Measurements from ENCODE around the gene SUSD1. TPM values are rescaled to one million over a fixed set of nuclear protein-coding genes. Genes with fewer than 3 reads are reported as not detected.

The SUSD1 gene
- total and polyA plus RNA-seq, 9 of the 15 experiments (the other 6 are each of a cell fraction or from before 2014, with no cell fraction given): 10.9 to 44.4 (median 36.1) TPM

GRCh38 chr9:112174222-112174964 is 704 bp downstream of the SUSD1 start (continued):
- TF ChIP-seq ZBTB40 (IDR thresholded peaks at IDR 0.05): 0 out of 2 replicates have a peak, but pooled peaks have one; percentile 60
- TF ChIP-seq ZBTB40 (CRISPR knock-in tag; IDR thresholded peaks at IDR 0.05): no peak
- no peak for TF ChIP-seq ZNF507 (tag; conservative IDR thresholded peaks at IDR 0.05)
- TF ChIP-seq HDAC2 (IDR thresholded peaks at IDR 0.05): no peak
- TF ChIP-seq ILK (tag; IDR thresholded peaks at IDR 0.05; ENCODE audit: borderline replicate concordance, low read depth): no peak
- no peak for TF ChIP-seq NFIC (IDR thresholded peaks at IDR 0.05)
- TF ChIP-seq MTA3 (IDR thresholded peaks at IDR 0.05; ENCODE audit: borderline replicate concordance): no peak
- TF ChIP-seq SREBF1 (IDR thresholded peaks at IDR 0.05; ENCODE audit: borderline replicate concordance, low read depth, low read length): no peak
- no peak for TF ChIP-seq ZNF347 (CRISPR knock-in tag; IDR thresholded peaks at IDR 0.05; ENCODE audit: low read depth)
- TF ChIP-seq, protein P1, sequence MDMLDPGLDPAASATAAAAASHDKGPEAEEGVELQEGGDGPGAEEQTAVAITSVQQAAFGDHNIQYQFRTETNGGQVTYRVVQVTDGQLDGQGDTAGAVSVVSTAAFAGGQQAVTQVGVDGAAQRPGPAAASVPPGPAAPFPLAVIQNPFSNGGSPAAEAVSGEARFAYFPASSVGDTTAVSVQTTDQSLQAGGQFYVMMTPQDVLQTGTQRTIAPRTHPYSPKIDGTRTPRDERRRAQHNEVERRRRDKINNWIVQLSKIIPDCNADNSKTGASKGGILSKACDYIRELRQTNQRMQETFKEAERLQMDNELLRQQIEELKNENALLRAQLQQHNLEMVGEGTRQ (CRISPR knock-in tag; IDR thresholded peaks at IDR 0.05): no peak
- TF ChIP-seq POLR3G (IDR thresholded peaks at IDR 0.05; ENCODE audit: extremely low read depth, insufficient read length, insufficient replicate concordance): no peak
- no peak for TF ChIP-seq POLR2G (IDR thresholded peaks at IDR 0.05; ENCODE audit: low read depth, low read length)
- TF ChIP-seq TFAM (CRISPR knock-in tag; conservative IDR thresholded peaks at IDR 0.05): no peak
- no peak for TF ChIP-seq MEF2A (IDR thresholded peaks at IDR 0.05; ENCODE audit: control insufficient read depth, low read depth, low read length)
- no peak for TF ChIP-seq CLOCK (CRISPR knock-in tag; IDR thresholded peaks at IDR 0.05; ENCODE audit: borderline replicate concordance)

Measured in K562 (cell line).